Memory B cell (primary cell): ENCODE measurements around the gene FUZ.

Experiments
- ATAC-seq: fragments of 150-1000 bp; cut with Tn5 transposase; 2 replicates; pipeline ENCODE4 v1.10.0; 2021; ENCODE audit warnings: low read depth, mild to moderate bottlenecking, moderate library complexity
- DNase-seq, 2 donors: peaks; one replicate each; pipeline ENCODE4 v3.0.0; 2022; ENCODE audit warnings: low spot score in 2 of 2
- H3K27ac Mint-ChIP-seq: one replicate; pipeline ENCODE4 v1.8.0; 2022; ENCODE audit warnings: mild to moderate bottlenecking, moderate library complexity, mixed read lengths
- H3K27me3 Mint-ChIP-seq: one replicate; pipeline ENCODE4 v1.8.0; 2022; ENCODE audit warnings: mixed read lengths
- H3K36me3 Mint-ChIP-seq: one replicate; pipeline ENCODE4 v1.8.0; 2022; ENCODE audit warnings: mild to moderate bottlenecking, mixed read lengths
- H3K4me1 Mint-ChIP-seq: one replicate; pipeline ENCODE4 v1.8.0; 2022; ENCODE audit warnings: mixed read lengths
- H3K4me3 Mint-ChIP-seq: one replicate; pipeline ENCODE4 v1.8.0; 2022; ENCODE audit warnings: mild to moderate bottlenecking, moderate library complexity, mixed read lengths
- H3K9me3 Mint-ChIP-seq: one replicate; pipeline ENCODE4 v1.8.0; 2022; ENCODE audit warnings: mixed read lengths

FUZ gene

GRCh38 chr19:49811328-49811727 is 1.8 kb downstream of the FUZ start:
- no peaks in the 10 kb centered on the region for H3K27me3 Mint-ChIP-seq
- no peaks in the 10 kb centered on the region for H3K9me3 Mint-ChIP-seq
- DNase-seq = no peak
- H3K27ac Mint-ChIP-seq = peak overlapping the region; percentile 99
- peaks cover 32% of the 10 kb centered on the region for H3K4me1 Mint-ChIP-seq
- peaks cover 1% of the 10 kb centered on the region for H3K36me3 Mint-ChIP-seq
- no peak for ATAC-seq
- no peak overlapping the region for H3K4me3 Mint-ChIP-seq

GRCh38 chr19:49809941-49810389 is 3.1 kb downstream of the FUZ start:
- DNase-seq = no peak
- ATAC-seq = no peak
- Mint-ChIP-seq H3K4me1 (peaks cover 32% of the 10 kb centered on the region), H3K4me3 (peak overlapping the region; percentile 98), H3K27ac (peak overlapping the region; percentile 96), H3K27me3 (no peaks in the 10 kb centered on the region), H3K36me3 (peaks cover 3% of the 10 kb centered on the region), H3K9me3 (no peaks in the 10 kb centered on the region)

GRCh38 chr19:49809160-49809940 is 3.7 kb downstream of the FUZ start:
- ATAC-seq (peak; percentile 23), DNase-seq (peak in 1 of 2 donors; percentile 61)
- H3K4me3 Mint-ChIP-seq = peak overlapping the region; percentile 98
- peaks cover 3% of the 10 kb centered on the region for H3K36me3 Mint-ChIP-seq
- H3K27ac Mint-ChIP-seq = peak overlapping the region; percentile 96
- no peaks in the 10 kb centered on the region for H3K27me3 Mint-ChIP-seq
- peaks cover 32% of the 10 kb centered on the region for H3K4me1 Mint-ChIP-seq
- no peaks in the 10 kb centered on the region for H3K9me3 Mint-ChIP-seq

GRCh38 chr19:49808711-49809159 is 4.4 kb downstream of the FUZ start:
- peak; percentile 28 for ATAC-seq
- DNase-seq = peak; percentile 87 to 89
- H3K4me1 Mint-ChIP-seq = peaks cover 32% of the 10 kb centered on the region
- H3K36me3 Mint-ChIP-seq = peaks cover 3% of the 10 kb centered on the region
- no peaks in the 10 kb centered on the region for H3K9me3 Mint-ChIP-seq
- no peaks in the 10 kb centered on the region for H3K27me3 Mint-ChIP-seq
- H3K4me3 Mint-ChIP-seq = peak overlapping the region; percentile 98
- peak overlapping the region; percentile 96 for H3K27ac Mint-ChIP-seq

- DNase-seq = no peak
- Mint-ChIP-seq H3K27ac (peak overlapping the region; percentile 96), H3K4me3 (peak overlapping the region; percentile 98), H3K27me3 (no peaks in the 10 kb centered on the region), H3K36me3 (peaks cover 10% of the 10 kb centered on the region), H3K9me3 (no peaks in the 10 kb centered on the region), H3K4me1 (peaks cover 29% of the 10 kb centered on the region)
- no peak for ATAC-seq
These were observed 5.0 kb downstream of the FUZ start for GRCh38 chr19:49807904-49808675.

- DNase-seq (peak; percentile 49 to 64), ATAC-seq (peak; percentile 71)
- no peaks in the 10 kb centered on the region for H3K9me3 Mint-ChIP-seq
- H3K4me3 Mint-ChIP-seq = no peak overlapping the region
- H3K27me3 Mint-ChIP-seq = no peaks in the 10 kb centered on the region
- H3K36me3 Mint-ChIP-seq = peaks cover 14% of the 10 kb centered on the region
- H3K27ac Mint-ChIP-seq = peak overlapping the region; percentile 92
- H3K4me1 Mint-ChIP-seq = peaks cover 24% of the 10 kb centered on the region
These were observed 5.8 kb downstream of the FUZ start for GRCh38 chr19:49807058-49807903.

GRCh38 chr19:49806620-49806959 is 6.5 kb downstream of the FUZ start:
- no peak for DNase-seq
- no peak for ATAC-seq
- Mint-ChIP-seq H3K9me3 (no peaks in the 10 kb centered on the region), H3K4me1 (peaks cover 22% of the 10 kb centered on the region), H3K36me3 (peaks cover 16% of the 10 kb centered on the region), H3K4me3 (no peak overlapping the region), H3K27ac (peak overlapping the region; percentile 9), H3K27me3 (no peaks in the 10 kb centered on the region)

- Mint-ChIP-seq H3K27me3 (no peaks in the 10 kb centered on the region), H3K4me3 (no peak overlapping the region), H3K27ac (peak overlapping the region; percentile 9), H3K4me1 (peaks cover 22% of the 10 kb centered on the region), H3K9me3 (no peaks in the 10 kb centered on the region), H3K36me3 (peaks cover 18% of the 10 kb centered on the region)
- ATAC-seq (no peak), DNase-seq (no peak)
These were observed 7.1 kb downstream of the FUZ start for GRCh38 chr19:49805822-49806619.

GRCh38 chr19:49803529-49803856 is 9.6 kb downstream of the FUZ start:
- DNase-seq = no peak
- Mint-ChIP-seq H3K4me3 (no peak overlapping the region), H3K36me3 (peaks cover 22% of the 10 kb centered on the region), H3K4me1 (peaks cover 9% of the 10 kb centered on the region), H3K27ac (no peak overlapping the region), H3K9me3 (no peaks in the 10 kb centered on the region), H3K27me3 (no peaks in the 10 kb centered on the region)
- no peak for ATAC-seq

- no peak overlapping the region for H3K27ac Mint-ChIP-seq
- H3K27me3 Mint-ChIP-seq = no peaks in the 10 kb centered on the region
- ATAC-seq (no peak), DNase-seq (no peak)
- H3K4me3 Mint-ChIP-seq = no peak overlapping the region
- peaks cover 22% of the 10 kb centered on the region for H3K36me3 Mint-ChIP-seq
- H3K4me1 Mint-ChIP-seq = peaks cover 6% of the 10 kb centered on the region
- no peaks in the 10 kb centered on the region for H3K9me3 Mint-ChIP-seq
These were observed 10.1 kb downstream of the FUZ start for GRCh38 chr19:49802836-49803528.

GRCh38 chr19:49801966-49802661 is 11.0 kb downstream of the FUZ start:
- DNase-seq = no peak
- H3K27me3 Mint-ChIP-seq = no peaks in the 10 kb centered on the region
- H3K36me3 Mint-ChIP-seq = peaks cover 22% of the 10 kb centered on the region
- H3K9me3 Mint-ChIP-seq = no peaks in the 10 kb centered on the region
- peak overlapping the region; percentile 45 for H3K27ac Mint-ChIP-seq
- peaks cover 2% of the 10 kb centered on the region for H3K4me1 Mint-ChIP-seq
- no peak overlapping the region for H3K4me3 Mint-ChIP-seq
- ATAC-seq = no peak

GRCh38 chr19:49801401-49801888 is 11.6 kb downstream of the FUZ start:
- no peak for DNase-seq
- ATAC-seq = no peak
- no peak overlapping the region for H3K27ac Mint-ChIP-seq
- peaks cover 25% of the 10 kb centered on the region for H3K36me3 Mint-ChIP-seq
- no peaks in the 10 kb centered on the region for H3K27me3 Mint-ChIP-seq
- H3K4me1 Mint-ChIP-seq = peaks cover 2% of the 10 kb centered on the region
- H3K9me3 Mint-ChIP-seq = no peaks in the 10 kb centered on the region
- no peak overlapping the region for H3K4me3 Mint-ChIP-seq
